HepG2 (cell line): ENCODE measurements around the gene PEMT. TPM values are rescaled to one million over a fixed set of nuclear protein-coding genes. Genes with fewer than 3 reads are reported as not detected.
A peak's percentile ranks its signal among the peaks of the same experiment; 100 is the strongest.

Experiments
- ATF4 ChIP-seq, 2 experiments: fragments of 450-650 bp in 1 of 2; sonication (generic) in 1 of 2; formaldehyde crosslinking; IDR thresholded peaks; 2 replicates each; pipeline versions ENCODE4 v1.5.0 to v1.8.0; 2020 to 2022; ENCODE audit warnings: mild to moderate bottlenecking in 1 of 2, missing genetic modification reagents in 1 of 2
- CC2D1A ChIP-seq: sonication (generic); formaldehyde crosslinking; IDR thresholded peaks from 2 replicates; pipeline ENCODE4 v1.8.1; 2023; ENCODE audit warnings: mild to moderate bottlenecking, missing genetic modification reagents
- CHD2 ChIP-seq: IDR thresholded peaks from 2 replicates; pipeline ENCODE4 v1.6.1; 2011; ENCODE audit warnings: low read depth, low read length, improper control_type of control experiment
- CSRNP1 ChIP-seq: sonication (generic); formaldehyde crosslinking; IDR thresholded peaks from 2 replicates; pipeline ENCODE4 v1.8.1; 2023; ENCODE audit warnings: mild to moderate bottlenecking, missing genetic modification reagents
- DPF2 ChIP-seq: sonication (generic); formaldehyde crosslinking; IDR thresholded peaks from 2 replicates; pipeline ENCODE4 v1.4.0; 2020; ENCODE audit warnings: mild to moderate bottlenecking, low read depth, missing genetic modification reagents, borderline replicate concordance
- E2F2 ChIP-seq: sonication (generic); formaldehyde crosslinking; IDR thresholded peaks from 2 replicates; pipeline ENCODE4 v1.4.0; 2020; ENCODE audit warnings: missing genetic modification reagents, borderline replicate concordance
- FOXA3 ChIP-seq: IDR thresholded peaks from 2 replicates; pipeline ENCODE4 v1.6.1; 2016; ENCODE audit warnings: missing genetic modification reagents, missing compliant biosample characterization
- GRHL1 ChIP-seq: sonication (generic); formaldehyde crosslinking; conservative IDR thresholded peaks from 2 replicates; pipeline ENCODE4 v1.8.0; 2022; ENCODE audit warnings: missing genetic modification reagents
- HES4 ChIP-seq: sonication (generic); formaldehyde crosslinking; IDR thresholded peaks from 2 replicates; pipeline ENCODE4 v1.9.0; 2021; ENCODE audit warnings: mild to moderate bottlenecking, missing genetic modification reagents, borderline replicate concordance
- HMGXB4 ChIP-seq, 2 experiments: sonication (generic) in 1 of 2; formaldehyde crosslinking in 1 of 2; IDR thresholded peaks; 2 replicates each; pipeline versions ENCODE4 v1.4.0 to v1.6.1; 2018 to 2020; ENCODE audit warnings: missing genetic modification reagents in 2 of 2, borderline replicate concordance in 1 of 2, low read depth in 1 of 2, mild to moderate bottlenecking in 1 of 2, missing biosample characterization in 1 of 2
- KLF13 ChIP-seq: sonication (generic); formaldehyde crosslinking; IDR thresholded peaks from 2 replicates; pipeline ENCODE4 v1.4.0; 2020; ENCODE audit warnings: mild to moderate bottlenecking, missing genetic modification reagents
- NONO ChIP-seq, 2 experiments: fragments of 450-650 bp in 1 of 2; sonication (generic) in 1 of 2; formaldehyde crosslinking in 1 of 2; IDR thresholded peaks in 1 of 2; conservative IDR thresholded peaks in 1 of 2; 2 replicates each; pipeline versions ENCODE4 v1.6.1 to v1.8.0; 2017 to 2022; ENCODE audit warnings: mild to moderate bottlenecking in 1 of 2, missing genetic modification reagents in 1 of 2, moderate library complexity in 1 of 2
- NR2F1 ChIP-seq, 2 experiments: fragments of 450-650 bp in 1 of 2; formaldehyde crosslinking in 1 of 2; IDR thresholded peaks; 2 replicates each; pipeline versions ENCODE4 v1.5.0 to v1.6.1; 2016 to 2020; ENCODE audit warnings: mild to moderate bottlenecking in 1 of 2, missing compliant biosample characterization in 1 of 2, missing genetic modification reagents in 1 of 2, moderate library complexity in 1 of 2
- SMARCE1 ChIP-seq: fragments of 450-650 bp; IDR thresholded peaks from 2 replicates; pipeline ENCODE4 v1.6.1; 2017; ENCODE audit warnings: borderline replicate concordance
- UBTF ChIP-seq: sonication (generic); formaldehyde crosslinking; IDR thresholded peaks from 2 replicates; pipeline ENCODE4 v1.4.0; 2020; ENCODE audit warnings: mild to moderate bottlenecking, missing genetic modification reagents
- ZNF674 ChIP-seq: sonication (generic); formaldehyde crosslinking; IDR thresholded peaks from 2 replicates; pipeline ENCODE4 v1.5.0; 2020; ENCODE audit warnings: low read depth, mild to moderate bottlenecking, missing genetic modification reagents
- ZNF720 ChIP-seq: sonication (generic); formaldehyde crosslinking; IDR thresholded peaks from 2 replicates; pipeline ENCODE4 v1.4.0; 2020; ENCODE audit warnings: missing genetic modification reagents
- polyA plus RNA-seq, 8 experiments: library from polyadenylated mRNA; depleted of rRNA in 3 of 8; stranded (reverse) in 7 of 8; unstranded in 1 of 8; fragments of >200 nt; fragmentation: Illumina TruSeq in 4 of 8; extraction: Trizol in 4 of 8; gene quantifications; 2 replicates each; pipeline versions ENCODE4 v1.2.1 to v1.2.3, GENCODE V29; 2011 to 2016; ENCODE audit warnings: low read depth in 4 of 8, missing spikeins in 1 of 8, mixed read lengths in 1 of 8; ENCODE audit not compliant: insufficient read depth in 1 of 8
- total RNA-seq, 5 experiments: library from RNA; depleted of rRNA; stranded (reverse); fragments of >200 nt; fragmentation: Illumina TruSeq; extraction: Trizol; gene quantifications; 2 replicates each; pipeline ENCODE4 v1.2.3, GENCODE V29; 2016; ENCODE audit warnings: low read depth in 1 of 5

The PEMT gene
- total and polyA plus RNA-seq, 2 of the 13 experiments (the other 11 are each of a cell fraction or from before 2014, with no cell fraction given), result 31.7 to 43.6 TPM

- TF ChIP-seq GRHL1 (CRISPR knock-in tag) (no peak), ATF4 (CRISPR knock-in tag; IDR thresholded peaks at IDR 0.05) (no peak), DPF2 (CRISPR knock-in tag) (peak; percentile 67; the same call in 1 of the 2 replicates), UBTF (CRISPR knock-in tag) (peak; percentile 80), CSRNP1 (no peak), E2F2 (no peak), FOXA3 (0 out of 2 replicates have a peak, but pooled peaks have one; percentile 12), SMARCE1 (no peak), KLF13 (CRISPR knock-in tag) (no peak), NR2F1 (CRISPR knock-in tag; IDR thresholded peaks at IDR 0.05) (no peak), HMGXB4 (CRISPR knock-in tag; IDR thresholded peaks at IDR 0.05; ENCODE audit: borderline replicate concordance in 1 of 2, low read depth in 1 of 2) (peak; percentile 48 to 53; a peak in 1 of 4 replicates), ZNF720 (CRISPR knock-in tag) (no peak), HES4 (CRISPR knock-in tag) (0 out of 2 replicates have a peak, but pooled peaks have one; percentile 15), ZNF674 (CRISPR knock-in tag) (no peak), CC2D1A (CRISPR knock-in tag) (no peak), NONO (IDR thresholded peaks at IDR 0.05) (no peak), NONO (CRISPR knock-in tag; conservative IDR thresholded peaks at IDR 0.05) (peak; percentile 48; the same call in 1 of the 2 replicates), CHD2 (no peak)
These were observed 19.3 kb downstream of the PEMT start (continued) for GRCh38 chr17:17572010-17572785.
